ENCODE data around the gene MTHFSD. TPM values are rescaled to one million over a fixed set of nuclear protein-coding genes. Genes with fewer than 3 reads are reported as not detected.

Gene MTHFSD
- total RNA-seq, 1 experiment from 2014 or later: 30.7 TPM

GRCh38 chr16:86549076-86549892 is 5.8 kb downstream of the MTHFSD start:
- DNase-seq (ENCODE audit: unreplicated experiment): no peak
- no peak for TF ChIP-seq CTCF (IDR thresholded peaks at IDR 0.05; ENCODE audit: unreplicated experiment)
- Mint-ChIP-seq H3K27me3 (ENCODE audit: insufficient read depth, unreplicated experiment) (no peaks in the 10 kb centered on the region), H3K27ac (ENCODE audit: low read depth, unreplicated experiment) (no peak overlapping the region), H3K4me3 (ENCODE audit: unreplicated experiment) (no peak overlapping the region), H3K36me3 (ENCODE audit: insufficient read depth, unreplicated experiment) (peaks cover 30% of the 10 kb centered on the region), H3K9me3 (ENCODE audit: unreplicated experiment) (no peaks in the 10 kb centered on the region), H3K4me1 (ENCODE audit: insufficient read depth, unreplicated experiment) (no peaks in the 10 kb centered on the region)
- POLR2A ChIA-PET: no interaction called here
- intact Hi-C loops (cut with micrococcal nuclease): no loop called here
- CTCF ChIA-PET: interaction anchor here (0.9 kb wide), 1 partner anchor 30 kb away, joined by 3 read pairs; no protein-coding TSS in a partner anchor
- no TSS peak for BruUV-seq (replicated peaks)

GRCh38 chr16:86547286-86547685 is 7.7 kb downstream of the MTHFSD start:
- intact Hi-C loops (cut with micrococcal nuclease): no loop called here
- TF ChIP-seq CTCF (IDR thresholded peaks at IDR 0.05; ENCODE audit: unreplicated experiment): no peak

GRCh38 chr16:86546638-86547013 is 8.4 kb downstream of the MTHFSD start:
- CTCF ChIA-PET: no interaction called here
- no peak for TF ChIP-seq CTCF (IDR thresholded peaks at IDR 0.05; ENCODE audit: unreplicated experiment)
- no peaks in the 10 kb centered on the region for H3K9me3 Mint-ChIP-seq (ENCODE audit: unreplicated experiment)
- no peak overlapping the region for H3K27ac Mint-ChIP-seq (ENCODE audit: low read depth, unreplicated experiment)
- intact Hi-C loops (cut with micrococcal nuclease): no loop called here
- POLR2A ChIA-PET: no interaction called here
- DNase-seq (ENCODE audit: unreplicated experiment): no peak
- no TSS peak for BruUV-seq (replicated peaks)
- no peaks in the 10 kb centered on the region for H3K27me3 Mint-ChIP-seq (ENCODE audit: insufficient read depth, unreplicated experiment)
- H3K4me3 Mint-ChIP-seq (ENCODE audit: unreplicated experiment): no peak overlapping the region
- H3K36me3 Mint-ChIP-seq (ENCODE audit: insufficient read depth, unreplicated experiment): peaks cover 31% of the 10 kb centered on the region
- no peaks in the 10 kb centered on the region for H3K4me1 Mint-ChIP-seq (ENCODE audit: insufficient read depth, unreplicated experiment)

More at GRCh38 chr16:86547286-86547685, 7.7 kb downstream of the MTHFSD start:
- H3K27ac Mint-ChIP-seq (ENCODE audit: low read depth, unreplicated experiment): no peak overlapping the region
- H3K4me3 Mint-ChIP-seq (ENCODE audit: unreplicated experiment): no peak overlapping the region
- no peaks in the 10 kb centered on the region for H3K4me1 Mint-ChIP-seq (ENCODE audit: insufficient read depth, unreplicated experiment)
- ChIA-PET CTCF (no interaction called here), POLR2A (no interaction called here)
- H3K27me3 Mint-ChIP-seq (ENCODE audit: insufficient read depth, unreplicated experiment): no peaks in the 10 kb centered on the region
- no TSS peak for BruUV-seq (replicated peaks)
- no peaks in the 10 kb centered on the region for H3K9me3 Mint-ChIP-seq (ENCODE audit: unreplicated experiment)
- DNase-seq (ENCODE audit: unreplicated experiment): no peak
- peaks cover 25% of the 10 kb centered on the region for H3K36me3 Mint-ChIP-seq (ENCODE audit: insufficient read depth, unreplicated experiment)

GRCh38 chr16:86545954-86546637 is 8.9 kb downstream of the MTHFSD start:
- H3K9me3 Mint-ChIP-seq (ENCODE audit: unreplicated experiment): no peaks in the 10 kb centered on the region
- ChIA-PET POLR2A (no interaction called here), CTCF (no interaction called here)
- no peak for TF ChIP-seq CTCF (IDR thresholded peaks at IDR 0.05; ENCODE audit: unreplicated experiment)
- no peaks in the 10 kb centered on the region for H3K4me1 Mint-ChIP-seq (ENCODE audit: insufficient read depth, unreplicated experiment)
- H3K27ac Mint-ChIP-seq (ENCODE audit: low read depth, unreplicated experiment): no peak overlapping the region
- no peak for DNase-seq (ENCODE audit: unreplicated experiment)
- no peaks in the 10 kb centered on the region for H3K27me3 Mint-ChIP-seq (ENCODE audit: insufficient read depth, unreplicated experiment)
- no peak overlapping the region for H3K4me3 Mint-ChIP-seq (ENCODE audit: unreplicated experiment)
- peaks cover 36% of the 10 kb centered on the region for H3K36me3 Mint-ChIP-seq (ENCODE audit: insufficient read depth, unreplicated experiment)
- BruUV-seq (replicated peaks): no TSS peak
- intact Hi-C loops (cut with micrococcal nuclease): no loop called here
